ENCODE results near the gene DYSF. TPM values are rescaled to one million over a fixed set of nuclear protein-coding genes. Genes with fewer than 3 reads are reported as not detected.

Gene DYSF
- total RNA-seq, 4 donors from 2014 or later: 4.2 to 26.6 (median 16.2) TPM

GRCh38 chr2:71499691-71500090, 46.3 kb downstream of the DYSF start:
- TF ChIP-seq CTCF (IDR thresholded peaks at IDR 0.05; ENCODE audit: low read depth): no peak

- TF ChIP-seq CTCF (IDR thresholded peaks at IDR 0.05; ENCODE audit: low read depth): no peak
Observed at GRCh38 chr2:71500426-71501079, 47.2 kb downstream of the DYSF start.

GRCh38 chr2:71502941-71503738, 49.8 kb downstream of the DYSF start:
- no peak for TF ChIP-seq CTCF (IDR thresholded peaks at IDR 0.05; ENCODE audit: low read depth)

GRCh38 chr2:71503837-71504236, 50.5 kb downstream of the DYSF start:
- no peak for TF ChIP-seq CTCF (IDR thresholded peaks at IDR 0.05; ENCODE audit: low read depth)

- TF ChIP-seq CTCF (IDR thresholded peaks at IDR 0.05; ENCODE audit: low read depth): no peak
Observed at GRCh38 chr2:71504611-71505010, 51.2 kb downstream of the DYSF start.

GRCh38 chr2:71505086-71505769, 51.9 kb downstream of the DYSF start:
- TF ChIP-seq CTCF (IDR thresholded peaks at IDR 0.05; ENCODE audit: low read depth): no peak

- no peak for TF ChIP-seq CTCF (IDR thresholded peaks at IDR 0.05; ENCODE audit: low read depth)
Observed at GRCh38 chr2:71505770-71506140, 52.4 kb downstream of the DYSF start.

Data from subcutaneous adipose tissue (tissue), 4 donors.